ENCODE measurements around the gene CNN1.

Gene CNN1

DNA sequence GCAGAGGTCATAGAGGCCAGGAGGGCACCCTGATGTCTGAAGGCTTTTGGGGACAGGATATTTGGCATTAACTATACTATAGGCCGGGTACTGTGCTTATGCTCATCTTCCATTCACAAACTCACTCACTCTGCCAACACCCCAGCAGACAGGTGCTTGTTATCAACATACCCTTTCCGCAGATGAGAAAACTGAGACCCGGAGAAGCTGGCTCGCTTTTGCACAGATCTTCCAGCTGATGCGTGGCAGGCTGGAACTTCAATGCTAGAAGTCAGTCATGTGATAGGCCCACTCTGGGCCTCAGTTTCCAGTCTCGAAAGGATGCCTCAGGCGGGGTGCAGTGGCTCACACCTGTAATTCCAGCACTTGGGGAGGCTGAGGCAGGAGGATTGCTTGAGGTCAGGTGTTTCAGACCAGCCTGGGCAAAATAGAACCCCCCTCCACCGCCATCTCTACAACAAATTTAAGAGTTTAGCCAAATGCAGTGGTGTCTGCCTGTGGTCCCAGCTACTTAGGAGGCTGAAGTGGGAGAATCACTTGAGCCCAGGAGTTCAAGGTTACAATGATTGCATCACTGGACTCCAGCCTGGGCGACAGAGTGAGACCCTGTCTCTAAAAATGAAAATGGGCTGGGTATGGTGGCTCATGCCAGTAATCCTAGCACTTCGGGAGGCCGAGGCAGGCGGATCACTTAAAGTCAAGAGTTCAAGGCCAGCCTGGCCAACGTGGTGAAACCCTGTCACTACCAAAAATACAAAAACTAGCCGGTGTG is 9.5 kb downstream of the CNN1 start:
- POLR2A ChIA-PET: interaction anchor here (0.7 kb wide), 1 partner anchor 18 kb away, joined by 3 read pairs; no protein-coding TSS in a partner anchor
- TF ChIP-seq ELF4 (IDR thresholded peaks at IDR 0.05) (no peak), ZNF384 (IDR thresholded peaks at IDR 0.05) (no peak)
- CTCF ChIA-PET: interaction anchor here (0.8 kb wide), 1 partner anchor 179 kb away, joined by 3 read pairs; no protein-coding TSS in a partner anchor
- no peak for DNase-seq (ENCODE audit: extremely low spot score)

DNA sequence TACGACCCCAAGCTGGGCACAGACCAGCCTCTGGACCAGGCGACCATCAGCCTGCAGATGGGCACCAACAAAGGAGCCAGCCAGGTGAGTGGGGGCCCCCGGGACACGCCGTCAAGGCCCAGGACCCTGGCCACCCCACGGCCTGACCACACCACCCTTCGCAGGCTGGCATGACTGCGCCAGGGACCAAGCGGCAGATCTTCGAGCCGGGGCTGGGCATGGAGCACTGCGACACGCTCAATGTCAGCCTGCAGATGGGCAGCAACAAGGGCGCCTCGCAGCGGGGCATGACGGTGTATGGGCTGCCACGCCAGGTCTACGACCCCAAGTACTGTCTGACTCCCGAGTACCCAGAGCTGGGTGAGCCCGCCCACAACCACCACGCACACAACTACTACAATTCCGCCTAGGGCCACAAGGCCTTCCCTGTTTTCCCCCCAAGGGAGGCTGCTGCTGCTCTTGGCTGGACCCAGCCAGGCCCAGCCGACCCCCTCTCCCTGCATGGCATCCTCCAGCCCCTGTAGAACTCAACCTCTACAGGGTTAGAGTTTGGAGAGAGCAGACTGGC is 10.8 kb downstream of the CNN1 start:
- ChIA-PET POLR2A (no interaction called here), CTCF (no interaction called here)

DNA sequence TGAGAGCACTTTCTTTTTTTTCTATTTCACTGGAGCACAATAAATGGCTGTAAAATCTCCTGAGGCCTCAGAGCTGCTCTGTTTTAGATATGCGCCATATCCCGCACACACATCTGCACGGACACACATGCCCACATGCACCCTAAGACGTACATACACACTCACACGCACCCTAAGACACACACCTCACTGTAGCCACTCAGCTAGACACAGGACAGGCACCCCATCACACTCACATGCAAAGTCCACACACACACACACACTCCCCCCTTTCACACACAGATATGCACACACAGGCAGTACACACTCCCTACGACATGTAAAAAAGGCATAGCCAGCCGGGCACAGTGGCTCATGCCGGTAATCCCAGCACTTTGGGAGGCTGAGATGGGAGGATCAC is 11.6 kb downstream of the CNN1 start:
- TF ChIP-seq SUZ12 (IDR thresholded peaks at IDR 0.05) (no peak), LEF1 (IDR thresholded peaks at IDR 0.05; ENCODE audit: borderline replicate concordance) (no peak), ZNF384 (IDR thresholded peaks at IDR 0.05) (no peak), L3MBTL2 (conservative IDR thresholded peaks at IDR 0.05) (no peak), HDGF (IDR thresholded peaks at IDR 0.05; ENCODE audit: borderline replicate concordance) (no peak), CTBP1 (IDR thresholded peaks at IDR 0.05; ENCODE audit: borderline replicate concordance) (no peak)

More for the DNA sequence above, 10.8 kb downstream of the CNN1 start:
- TF ChIP-seq FOXK2 (IDR thresholded peaks at IDR 0.05) (no peak), HDGF (IDR thresholded peaks at IDR 0.05; ENCODE audit: borderline replicate concordance) (no peak), FOXM1 (IDR thresholded peaks at IDR 0.05; ENCODE audit: borderline replicate concordance) (no peak), CTBP1 (IDR thresholded peaks at IDR 0.05; ENCODE audit: borderline replicate concordance) (no peak)
- DNase-seq (ENCODE audit: extremely low spot score): no peak

DNA sequence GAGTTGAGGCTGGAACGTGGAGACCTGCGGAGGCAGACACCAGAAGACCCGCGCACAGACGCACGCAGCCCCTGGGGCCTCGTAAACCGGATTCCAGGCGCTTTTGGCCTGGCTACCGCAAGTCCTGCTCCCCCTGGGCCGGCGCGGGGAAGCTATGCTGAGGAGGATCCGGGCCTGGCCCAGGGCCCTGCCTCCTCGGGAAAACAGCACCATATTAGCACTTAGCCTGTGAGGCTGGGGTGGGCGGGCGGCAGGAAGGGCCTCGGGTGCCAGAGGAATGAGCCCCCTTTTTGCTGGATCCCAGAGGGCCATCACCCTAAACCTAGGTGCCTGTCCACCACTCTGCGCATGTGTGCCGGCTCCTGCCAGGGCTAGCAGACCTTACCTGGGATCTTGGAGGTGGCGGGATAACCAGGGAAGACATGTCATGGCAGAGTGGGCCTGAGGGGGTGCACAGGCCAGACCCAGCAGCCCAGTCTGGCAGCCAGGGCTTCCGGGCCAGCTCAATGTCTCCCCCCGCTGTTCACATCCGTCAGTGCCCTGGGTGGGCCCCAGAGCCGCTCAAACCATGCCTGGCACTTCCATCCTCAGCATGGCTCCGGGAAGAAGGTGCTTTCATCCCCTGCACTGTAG is 13.1 kb downstream of the CNN1 start:
- CTCF ChIA-PET: interaction anchor here (0.9 kb wide), 1 partner anchor 23 kb away, joined by 3 read pairs; the partner anchor contains the start of gene ECSIT
- POLR2A ChIA-PET: no interaction called here
- TF ChIP-seq, protein P1, sequence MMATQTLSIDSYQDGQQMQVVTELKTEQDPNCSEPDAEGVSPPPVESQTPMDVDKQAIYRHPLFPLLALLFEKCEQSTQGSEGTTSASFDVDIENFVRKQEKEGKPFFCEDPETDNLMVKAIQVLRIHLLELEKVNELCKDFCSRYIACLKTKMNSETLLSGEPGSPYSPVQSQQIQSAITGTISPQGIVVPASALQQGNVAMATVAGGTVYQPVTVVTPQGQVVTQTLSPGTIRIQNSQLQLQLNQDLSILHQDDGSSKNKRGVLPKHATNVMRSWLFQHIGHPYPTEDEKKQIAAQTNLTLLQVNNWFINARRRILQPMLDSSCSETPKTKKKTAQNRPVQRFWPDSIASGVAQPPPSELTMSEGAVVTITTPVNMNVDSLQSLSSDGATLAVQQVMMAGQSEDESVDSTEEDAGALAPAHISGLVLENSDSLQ (IDR thresholded peaks at IDR 0.05): no peak
- TF ChIP-seq FOXM1 (IDR thresholded peaks at IDR 0.05; ENCODE audit: borderline replicate concordance) (no peak), NFRKB (IDR thresholded peaks at IDR 0.05) (no peak), HDGF (IDR thresholded peaks at IDR 0.05; ENCODE audit: borderline replicate concordance) (no peak), SP1 (IDR thresholded peaks at IDR 0.05) (no peak), ELF4 (IDR thresholded peaks at IDR 0.05) (no peak), BHLHE40 (IDR thresholded peaks at IDR 0.05; ENCODE audit: borderline replicate concordance) (no peak), FOXA1 (IDR thresholded peaks at IDR 0.05) (no peak), TARDBP (IDR thresholded peaks at IDR 0.05) (no peak)
- DNase-seq (ENCODE audit: extremely low spot score): peak; percentile 59

More for the DNA sequence above, 11.6 kb downstream of the CNN1 start:
- CTCF ChIA-PET: no interaction called here
- DNase-seq (ENCODE audit: extremely low spot score): no peak
- POLR2A ChIA-PET: no interaction called here

DNA sequence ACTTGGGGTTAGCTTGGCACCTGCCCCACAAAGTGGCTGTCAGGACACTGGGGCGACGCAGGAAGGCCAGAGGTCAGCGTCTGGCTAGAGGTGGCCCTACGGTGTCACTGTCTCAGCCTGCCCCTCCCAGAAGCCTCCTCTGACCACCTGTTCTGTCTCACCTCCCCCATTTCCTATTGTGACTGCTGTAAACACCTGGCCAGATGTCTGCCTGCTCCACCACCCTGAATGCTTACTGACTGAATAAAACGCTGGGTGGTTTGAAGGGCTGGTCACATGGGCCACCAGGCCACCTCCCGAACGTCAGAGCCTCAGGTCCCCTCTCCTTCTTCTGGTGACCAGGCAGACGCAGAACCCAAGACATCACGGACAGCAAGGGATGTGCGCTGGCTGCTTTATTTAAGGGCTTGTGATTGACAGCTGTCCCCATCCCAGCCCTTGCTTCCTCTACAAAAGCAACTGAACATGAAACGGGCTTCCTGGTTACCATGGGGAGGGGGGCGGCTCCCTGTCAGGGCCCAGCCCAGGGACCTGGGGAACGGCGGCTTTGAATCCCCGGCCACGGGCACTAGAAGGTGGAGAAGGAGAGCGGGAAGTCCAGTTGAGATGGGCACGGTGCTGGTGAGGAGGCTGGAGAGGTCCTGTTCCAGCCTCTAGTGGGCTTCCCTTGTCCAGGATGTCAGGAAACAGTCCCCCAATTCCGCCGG is 14.2 kb downstream of the CNN1 start:
- no peak for DNase-seq (ENCODE audit: extremely low spot score)
- no peak for TF ChIP-seq ZNF384 (IDR thresholded peaks at IDR 0.05)
- TF ChIP-seq, protein P1 (IDR thresholded peaks at IDR 0.05): peak; percentile 31; the same call in 1 of the 2 replicates
- ChIA-PET CTCF (no interaction called here), POLR2A (no interaction called here)

DNA sequence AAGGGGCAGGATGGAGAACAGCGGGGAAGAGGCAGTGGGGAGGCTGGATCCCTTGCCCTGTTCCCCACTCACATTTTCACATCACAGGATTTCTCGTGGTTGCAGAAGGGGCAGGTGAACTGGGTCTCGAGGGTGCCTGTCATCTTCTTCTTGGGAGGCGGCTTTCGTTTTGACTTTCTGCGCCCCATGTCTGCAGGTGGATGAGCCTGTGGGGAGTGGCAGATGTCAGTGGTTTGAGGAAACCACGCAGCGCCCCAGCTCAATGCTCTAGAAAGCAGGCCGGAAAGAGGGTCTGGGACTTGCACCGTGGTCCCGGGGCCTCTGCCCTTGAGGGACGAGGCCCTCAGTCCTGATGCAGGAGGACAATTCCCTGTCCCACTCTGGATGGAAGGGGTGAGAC is 15.5 kb downstream of the CNN1 start:
- DNase-seq (ENCODE audit: extremely low spot score): no peak
- CTCF ChIA-PET: interaction anchor here (0.8 kb wide), 1 partner anchor 18 kb away, joined by 4 read pairs; no protein-coding TSS in a partner anchor
- POLR2A ChIA-PET: no interaction called here
- TF ChIP-seq FOXA1 (IDR thresholded peaks at IDR 0.05): no peak
- TF ChIP-seq, protein P1 (IDR thresholded peaks at IDR 0.05): no peak
- TF ChIP-seq FOXM1 (IDR thresholded peaks at IDR 0.05; ENCODE audit: borderline replicate concordance): no peak
- no peak for TF ChIP-seq HDGF (IDR thresholded peaks at IDR 0.05; ENCODE audit: borderline replicate concordance)
- no peak for TF ChIP-seq TARDBP (IDR thresholded peaks at IDR 0.05)
- TF ChIP-seq ARNT (IDR thresholded peaks at IDR 0.05): no peak
- TF ChIP-seq CTBP1 (IDR thresholded peaks at IDR 0.05; ENCODE audit: borderline replicate concordance): no peak
- no peak for TF ChIP-seq LEF1 (IDR thresholded peaks at IDR 0.05; ENCODE audit: borderline replicate concordance)
- no peak for TF ChIP-seq L3MBTL2 (conservative IDR thresholded peaks at IDR 0.05)
- TF ChIP-seq BHLHE40 (IDR thresholded peaks at IDR 0.05; ENCODE audit: borderline replicate concordance): no peak
- no peak for TF ChIP-seq SP1 (IDR thresholded peaks at IDR 0.05)
- TF ChIP-seq ELF4 (IDR thresholded peaks at IDR 0.05): no peak
- TF ChIP-seq ZNF384 (IDR thresholded peaks at IDR 0.05): no peak
- no peak for TF ChIP-seq NFRKB (IDR thresholded peaks at IDR 0.05)
- no peak for TF ChIP-seq FOXK2 (IDR thresholded peaks at IDR 0.05)
- no peak for TF ChIP-seq SUZ12 (IDR thresholded peaks at IDR 0.05)

All from HEK293T (cell line).